ENCODE data around the gene SELENOM.
A peak's percentile ranks its signal among the peaks of the same experiment; 100 is the strongest.

The SELENOM gene, protein sequence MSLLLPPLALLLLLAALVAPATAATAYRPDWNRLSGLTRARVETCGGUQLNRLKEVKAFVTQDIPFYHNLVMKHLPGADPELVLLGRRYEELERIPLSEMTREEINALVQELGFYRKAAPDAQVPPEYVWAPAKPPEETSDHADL

GRCh38 chr22:31107178-31107893 lies at the start of gene SELENOM:
Gene SELENOM (minus strand): TSS chr22:31107568. CDS start chr22:31107505, 63 bp downstream.
- DNase-seq, result peak; percentile 96

- DNase-seq, result no peak
Observed at GRCh38 chr22:31155422-31155821, 48.1 kb upstream of the SELENOM start.

DNA sequence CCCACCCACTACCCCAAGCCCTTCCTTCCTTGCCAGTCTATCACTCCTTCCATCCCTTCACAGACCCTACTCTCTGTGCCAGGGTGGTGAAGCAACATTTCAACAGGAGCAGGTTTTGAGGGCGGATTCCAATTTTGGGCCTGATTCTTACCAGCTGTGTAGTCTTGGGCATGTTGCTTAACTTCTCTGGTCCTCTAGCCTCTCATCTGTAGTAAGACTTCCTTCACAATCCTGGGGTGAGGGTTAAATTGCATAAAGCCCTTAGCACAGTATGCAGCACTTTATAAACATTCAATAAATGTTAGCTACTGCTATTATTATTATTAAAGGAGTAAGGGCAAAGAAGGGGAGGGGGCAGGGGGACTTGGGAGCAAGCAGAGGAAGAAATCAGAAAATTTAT lies 47.6 kb upstream of the SELENOM start:
- no peak for DNase-seq

DNA sequence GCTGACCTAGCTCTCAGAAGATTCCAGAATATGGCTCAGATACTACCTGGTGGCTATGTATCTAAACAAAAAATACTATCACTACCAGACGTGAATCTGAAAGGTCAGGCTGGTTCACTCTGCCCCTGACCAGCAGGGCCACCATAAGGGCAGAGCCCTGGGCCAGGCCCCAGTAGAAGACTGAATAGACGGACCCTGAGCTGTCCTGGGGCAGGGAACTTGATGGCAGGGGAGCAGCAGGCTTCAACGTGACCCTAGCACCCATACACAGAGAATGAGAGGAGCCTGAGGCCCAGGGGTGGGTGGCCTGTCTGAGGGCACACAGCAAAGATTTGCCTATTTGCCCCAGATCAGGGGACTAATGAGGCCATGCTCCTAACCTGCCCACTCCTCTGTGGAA lies 46.0 kb upstream of the SELENOM start:
- no peak for DNase-seq

GRCh38 chr22:31151872-31152271 lies 44.5 kb upstream of the SELENOM start:
- DNase-seq, result no peak

- DNase-seq, result no peak
Observed at GRCh38 chr22:31150615-31151014, 43.2 kb upstream of the SELENOM start.

- peak; percentile 73 for DNase-seq
Observed at GRCh38 chr22:31148953-31149627, 41.7 kb upstream of the SELENOM start.

DNA sequence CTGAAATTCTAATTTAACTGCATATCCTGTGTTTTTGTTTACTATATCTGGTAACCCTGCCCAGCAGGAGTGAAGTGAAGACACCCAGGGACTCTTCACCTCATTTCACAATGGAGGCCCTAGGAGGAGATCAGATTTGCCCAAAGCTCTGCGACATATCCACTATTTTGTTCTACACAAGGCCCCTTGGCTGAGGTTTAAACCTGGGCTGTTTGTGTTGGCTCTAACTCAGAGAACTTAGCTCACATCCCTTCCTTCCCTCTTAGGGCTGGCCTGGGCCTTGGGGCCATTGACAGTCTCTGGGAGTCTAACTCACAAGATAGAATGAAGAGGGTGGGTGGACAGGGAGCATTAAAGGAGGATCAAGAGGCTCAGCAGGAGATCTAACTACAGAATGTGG lies 41.1 kb upstream of the SELENOM start:
- no peak for DNase-seq

- DNase-seq, result no peak
Observed at GRCh38 chr22:31144223-31144622, 36.9 kb upstream of the SELENOM start.

GRCh38 chr22:31143537-31143936 lies 36.2 kb upstream of the SELENOM start:
- no peak for DNase-seq

GRCh38 chr22:31143038-31143437 lies 35.7 kb upstream of the SELENOM start:
- DNase-seq, result no peak

- DNase-seq, result no peak
Observed at GRCh38 chr22:31142285-31142684, 34.9 kb upstream of the SELENOM start.

DNA sequence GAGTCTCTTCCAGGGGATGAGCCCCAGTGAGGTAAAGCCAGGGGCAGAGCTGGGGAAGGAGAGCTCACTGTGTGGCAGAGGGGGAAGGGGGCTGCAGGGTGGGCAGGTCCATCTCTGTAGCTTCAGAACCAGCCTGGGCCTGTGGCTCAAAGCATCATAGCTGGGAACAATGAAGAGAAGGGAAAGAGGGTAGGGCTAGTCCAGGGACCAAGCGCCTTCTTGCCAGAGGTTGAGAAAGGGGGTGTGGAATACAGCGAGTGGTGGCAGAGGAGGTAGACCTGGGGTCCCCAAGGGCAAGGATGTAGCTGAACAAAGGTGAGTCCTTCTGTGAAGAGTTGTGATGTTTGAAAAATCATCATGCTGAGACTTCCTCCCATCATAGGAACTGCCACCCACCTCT lies 34.2 kb upstream of the SELENOM start:
- no peak for DNase-seq

- DNase-seq, result peak; percentile 45
Observed at GRCh38 chr22:31140746-31141145, 33.4 kb upstream of the SELENOM start.

DNA sequence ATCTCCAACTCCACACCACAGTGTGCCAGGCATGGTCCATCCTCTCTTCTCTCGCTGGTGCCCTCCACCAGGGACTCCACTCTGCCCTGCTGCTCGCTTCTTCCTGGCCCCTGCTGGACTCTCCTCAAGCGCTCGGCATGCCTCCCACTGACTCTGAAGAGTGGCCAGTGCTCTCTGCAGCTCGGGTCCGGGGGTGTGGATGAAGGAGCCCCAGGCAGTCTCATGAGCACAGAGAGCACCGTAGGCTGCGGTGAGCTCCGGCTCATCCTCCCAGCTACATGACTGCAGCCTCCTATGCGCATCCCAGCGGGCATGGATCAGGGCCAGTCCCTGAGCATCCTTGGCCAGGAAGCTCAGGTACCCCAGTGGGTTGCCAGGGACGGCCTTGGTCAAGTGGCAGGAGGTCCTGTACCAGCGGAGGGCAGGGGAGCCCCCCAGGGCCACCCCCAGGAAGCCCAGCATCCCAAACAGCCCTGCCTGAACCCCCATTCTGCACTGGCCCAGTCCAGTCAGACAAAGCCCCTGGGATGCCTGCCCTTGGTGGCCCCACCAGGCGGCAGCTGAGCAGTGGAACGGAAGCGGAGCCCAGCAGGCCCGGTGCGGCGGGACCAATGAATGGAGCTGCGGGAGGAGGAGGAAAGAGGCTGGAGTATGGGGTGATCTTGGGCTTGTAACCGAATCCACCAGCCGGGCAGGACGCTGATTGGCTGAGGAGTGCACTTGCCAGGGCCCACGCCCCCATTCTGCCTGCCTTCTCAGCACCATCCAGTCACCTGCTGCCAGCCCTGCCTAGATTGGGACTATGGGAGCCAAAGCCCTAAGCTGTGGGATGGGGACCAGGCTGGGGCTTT lies 32.7 kb upstream of the SELENOM start, which contains the start of gene PLA2G3:
PLA2G3 (minus strand) TSS at position 643 of the 851 bp plus-strand sequence; CDS start at position 489, 154 bp downstream.
- peak; percentile 45 for DNase-seq

- no peak for DNase-seq
Observed at GRCh38 chr22:31139066-31139465, 31.7 kb upstream of the SELENOM start.

- no peak for DNase-seq
Observed at GRCh38 chr22:31138126-31138525, 30.8 kb upstream of the SELENOM start.

DNA sequence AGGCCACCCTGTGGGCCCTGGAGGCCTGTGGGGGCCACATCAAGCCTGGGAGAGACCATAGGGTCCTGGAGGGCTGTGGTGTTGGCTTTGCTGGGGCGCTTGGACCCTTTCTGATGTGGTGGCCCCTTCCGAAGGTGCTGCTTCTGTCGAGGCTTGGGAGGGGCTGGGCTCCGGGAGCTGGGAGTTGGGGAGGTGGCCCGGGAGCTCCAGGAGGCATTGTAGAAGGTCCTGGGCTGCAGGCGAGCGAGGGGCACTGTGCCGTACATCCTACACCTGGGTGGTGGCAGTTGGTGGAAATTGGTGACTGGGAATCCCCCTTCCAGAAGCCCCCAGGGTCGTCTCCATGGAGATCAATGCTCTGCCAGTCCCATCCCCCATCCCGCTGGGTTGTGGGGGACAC lies 30.4 kb upstream of the SELENOM start:
- no peak for DNase-seq

GRCh38 chr22:31136711-31137110 lies 29.3 kb upstream of the SELENOM start:
- DNase-seq, result no peak

DNA sequence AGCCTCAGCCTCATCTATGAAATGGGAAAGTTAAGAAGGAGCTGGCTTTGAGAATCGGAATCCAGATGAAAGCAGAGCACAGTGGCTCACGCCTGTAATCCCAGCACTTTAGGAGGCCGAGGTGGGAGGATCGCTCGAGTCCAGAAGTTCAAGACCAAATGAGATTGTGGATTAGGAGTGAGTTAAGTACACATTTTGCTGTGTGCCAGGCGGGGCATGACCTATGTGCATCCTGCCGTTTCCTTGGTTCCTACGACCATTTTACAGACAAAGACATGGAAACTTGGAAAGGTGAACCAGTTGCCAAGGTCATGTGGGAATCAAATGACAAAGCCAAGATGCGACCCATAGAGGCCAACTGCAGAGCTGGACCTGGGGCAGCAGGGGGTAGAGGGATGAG lies 28.8 kb upstream of the SELENOM start:
- no peak for DNase-seq

DNA sequence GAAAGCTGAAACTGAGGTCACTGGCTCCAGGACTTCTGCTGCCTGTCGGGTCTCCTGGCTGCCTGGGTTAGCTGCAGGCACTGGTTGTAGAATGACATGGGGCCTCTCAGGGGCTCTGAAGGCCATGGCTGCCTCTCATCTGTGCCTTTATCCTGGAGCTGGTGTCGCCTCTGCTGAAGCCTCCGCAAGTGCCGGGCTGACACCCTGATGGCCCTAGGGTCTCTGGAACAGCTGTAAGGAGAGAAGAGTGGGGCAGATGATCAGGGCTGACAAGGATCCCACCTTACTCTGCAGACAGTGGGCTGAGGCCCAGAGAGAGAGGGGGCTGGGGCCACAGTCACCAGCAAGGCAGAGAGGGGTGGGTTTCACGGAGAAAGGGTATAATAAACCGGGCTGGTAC lies 28.3 kb upstream of the SELENOM start:
- no peak for DNase-seq

GRCh38 chr22:31134688-31135087 lies 27.3 kb upstream of the SELENOM start:
- no peak for DNase-seq

GRCh38 chr22:31133911-31134310 lies 26.5 kb upstream of the SELENOM start:
- no peak for DNase-seq
